Cardiac muscle cell (in vitro differentiated cells and primary cell): ENCODE data around the gene PNPLA7. TPM values are rescaled to one million over a fixed set of nuclear protein-coding genes. Genes with fewer than 3 reads are reported as not detected.

Experiments
- DNase-seq, 2 donors: peaks; one replicate each; pipeline versions ENCODE4 v3.0.0 to v3.0.0-alpha.2; 2010 to 2017; ENCODE audit warnings: low read depth in 1 of 2, low spot score in 1 of 2
- H3K27ac ChIP-seq: fragments of 200-600 bp; sonication (generic); 2 replicates; pipeline ENCODE4 v1.5.1; 2016
- H3K27me3 ChIP-seq: fragments of 200-600 bp; sonication (generic); 2 replicates; pipeline ENCODE4 v1.6.0; 2016; ENCODE audit warnings: control low read depth
- H3K36me3 ChIP-seq: fragments of 200-600 bp; sonication (generic); 2 replicates; pipeline ENCODE4 v1.5.1; 2016; ENCODE audit warnings: control low read depth
- H3K4me1 ChIP-seq: fragments of 200-600 bp; sonication (generic); 2 replicates; pipeline ENCODE4 v1.8.1; 2017; ENCODE audit warnings: low read depth, mild to moderate bottlenecking, mixed run types
- H3K4me3 ChIP-seq: fragments of 200-600 bp; sonication (generic); 2 replicates; pipeline ENCODE4 v1.5.1; 2016; ENCODE audit warnings: mild to moderate bottlenecking
- H3K9me3 ChIP-seq: fragments of 200-600 bp; sonication (generic); 2 replicates; pipeline ENCODE4 v1.5.1; 2017; ENCODE audit warnings: low read depth, mild to moderate bottlenecking, control low read depth
- polyA plus RNA-seq: library from polyadenylated mRNA; unstranded; fragments of >200 nt; fragmentation: Nextera tagmentation; extraction: Ambion mirVana; gene quantifications from 2 replicates; pipeline ENCODE4 v1.2.1, GENCODE V29; 2016
- total RNA-seq: library from RNA; depleted of rRNA; stranded (reverse); fragments of >200 nt; gene quantifications from 2 replicates; pipeline ENCODE4 v1.2.3, GENCODE V29; 2016
- TF ChIP-seq, protein P1 (sequence below): IDR thresholded peaks from 2 replicates; pipeline ENCODE4 v1.5.1; 2012; ENCODE audit warnings: low read depth, mild to moderate bottlenecking, low read length

The PNPLA7 gene
- total and polyA plus RNA-seq, 2 experiments from 2014 or later: 1.4 to 3.6 TPM

DNA sequence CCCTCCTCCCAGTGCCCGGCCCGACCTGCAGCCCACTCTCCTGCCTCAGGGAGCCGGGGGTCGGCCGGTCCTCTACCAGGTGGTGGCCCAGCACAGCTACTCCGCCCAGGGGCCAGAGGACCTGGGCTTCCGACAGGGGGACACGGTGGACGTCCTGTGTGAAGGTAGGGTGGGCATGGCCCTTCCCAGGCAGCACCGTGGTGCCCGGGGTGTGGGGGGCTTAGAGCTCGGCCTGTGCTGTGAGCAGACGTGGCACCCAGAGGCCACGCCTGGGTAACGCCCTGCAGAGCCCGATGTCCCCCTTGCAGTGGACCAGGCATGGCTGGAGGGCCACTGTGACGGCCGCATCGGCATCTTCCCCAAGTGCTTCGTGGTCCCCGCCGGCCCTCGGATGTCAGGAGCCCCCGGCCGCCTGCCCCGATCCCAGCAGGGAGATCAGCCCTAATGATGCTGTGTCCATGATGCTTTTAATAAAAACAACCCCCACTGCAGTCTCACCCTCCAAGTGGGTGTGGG lies 116.2 kb downstream of the PNPLA7 start:
- no peak overlapping the region for H3K27ac ChIP-seq
- no peaks in the 10 kb centered on the region for H3K9me3 ChIP-seq
- DNase-seq: no peak
- H3K4me3 ChIP-seq: no peak overlapping the region
- H3K27me3 ChIP-seq: no peaks in the 10 kb centered on the region
- H3K4me1 ChIP-seq: no peaks in the 10 kb centered on the region
- TF ChIP-seq, protein P1, sequence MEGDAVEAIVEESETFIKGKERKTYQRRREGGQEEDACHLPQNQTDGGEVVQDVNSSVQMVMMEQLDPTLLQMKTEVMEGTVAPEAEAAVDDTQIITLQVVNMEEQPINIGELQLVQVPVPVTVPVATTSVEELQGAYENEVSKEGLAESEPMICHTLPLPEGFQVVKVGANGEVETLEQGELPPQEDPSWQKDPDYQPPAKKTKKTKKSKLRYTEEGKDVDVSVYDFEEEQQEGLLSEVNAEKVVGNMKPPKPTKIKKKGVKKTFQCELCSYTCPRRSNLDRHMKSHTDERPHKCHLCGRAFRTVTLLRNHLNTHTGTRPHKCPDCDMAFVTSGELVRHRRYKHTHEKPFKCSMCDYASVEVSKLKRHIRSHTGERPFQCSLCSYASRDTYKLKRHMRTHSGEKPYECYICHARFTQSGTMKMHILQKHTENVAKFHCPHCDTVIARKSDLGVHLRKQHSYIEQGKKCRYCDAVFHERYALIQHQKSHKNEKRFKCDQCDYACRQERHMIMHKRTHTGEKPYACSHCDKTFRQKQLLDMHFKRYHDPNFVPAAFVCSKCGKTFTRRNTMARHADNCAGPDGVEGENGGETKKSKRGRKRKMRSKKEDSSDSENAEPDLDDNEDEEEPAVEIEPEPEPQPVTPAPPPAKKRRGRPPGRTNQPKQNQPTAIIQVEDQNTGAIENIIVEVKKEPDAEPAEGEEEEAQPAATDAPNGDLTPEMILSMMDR: no peak
- H3K36me3 ChIP-seq: no peaks in the 10 kb centered on the region

DNA sequence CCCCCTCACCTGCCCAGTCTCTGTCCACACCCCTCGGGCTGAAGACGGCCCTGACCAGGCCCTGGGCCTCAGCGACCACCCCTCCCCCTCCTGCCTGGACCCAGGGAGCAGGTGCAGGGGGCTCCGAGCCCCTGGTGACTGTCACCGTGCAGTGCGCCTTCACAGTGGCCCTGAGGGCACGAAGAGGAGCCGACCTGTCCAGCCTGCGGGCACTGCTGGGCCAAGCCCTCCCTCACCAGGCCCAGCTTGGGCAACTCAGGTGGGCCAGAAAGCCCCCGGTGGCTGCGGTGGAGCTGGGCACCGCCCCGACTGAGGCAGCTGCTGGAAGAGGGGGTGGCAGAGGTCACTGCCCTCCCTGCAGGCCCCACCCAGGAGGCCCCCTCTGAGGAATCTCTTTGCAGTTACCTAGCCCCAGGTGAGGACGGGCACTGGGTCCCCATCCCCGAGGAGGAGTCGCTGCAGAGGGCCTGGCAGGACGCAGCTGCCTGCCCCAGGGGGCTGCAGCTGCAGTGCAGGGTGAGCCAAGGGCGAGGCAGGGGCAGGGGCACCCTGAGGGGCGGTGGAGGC lies 116.8 kb downstream of the PNPLA7 start:
- H3K4me1 ChIP-seq: no peaks in the 10 kb centered on the region
- no peaks in the 10 kb centered on the region for H3K9me3 ChIP-seq
- H3K4me3 ChIP-seq: no peak overlapping the region
- no peak overlapping the region for H3K27ac ChIP-seq
- no peak for DNase-seq
- TF ChIP-seq, protein P1: no peak
- no peaks in the 10 kb centered on the region for H3K27me3 ChIP-seq
- no peaks in the 10 kb centered on the region for H3K36me3 ChIP-seq

DNA sequence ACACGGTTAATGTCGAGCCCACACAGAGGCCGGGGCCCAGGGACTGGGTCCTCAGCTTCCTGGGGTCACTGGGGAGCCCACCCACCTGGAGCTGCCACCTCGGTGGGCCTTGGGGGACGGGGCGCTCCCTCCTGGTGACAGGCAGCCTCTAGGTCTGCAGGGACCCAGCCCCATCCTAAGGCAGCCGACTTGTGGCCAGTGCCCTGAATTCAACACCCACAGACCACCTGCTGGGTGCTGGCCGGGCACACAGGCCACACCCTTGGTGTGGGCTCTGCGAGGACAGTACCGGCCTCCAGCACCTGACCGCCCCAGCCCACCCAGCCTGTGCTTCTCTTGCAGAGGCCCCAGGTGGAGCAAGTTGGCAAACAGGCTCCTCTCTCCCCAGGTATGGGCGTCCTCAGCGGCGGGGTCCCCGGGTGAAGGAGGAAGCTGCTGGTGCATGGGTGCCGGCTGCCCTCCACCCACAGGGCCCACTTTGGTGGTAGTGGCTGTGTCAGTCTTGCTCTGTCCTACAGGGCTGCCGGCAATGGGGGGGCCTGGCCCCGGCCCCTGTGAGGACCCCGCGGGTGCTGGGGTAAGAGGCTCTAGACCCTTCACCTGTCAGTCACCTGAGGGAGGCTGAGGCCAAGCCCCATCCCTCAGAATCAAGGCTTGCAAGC lies 117.4 kb downstream of the PNPLA7 start:
- TF ChIP-seq, protein P1: no peak
- H3K27me3 ChIP-seq: no peaks in the 10 kb centered on the region
- H3K36me3 ChIP-seq: no peaks in the 10 kb centered on the region
- no peaks in the 10 kb centered on the region for H3K9me3 ChIP-seq
- no peak overlapping the region for H3K4me3 ChIP-seq
- no peak overlapping the region for H3K27ac ChIP-seq
- no peak for DNase-seq
- no peaks in the 10 kb centered on the region for H3K4me1 ChIP-seq

DNA sequence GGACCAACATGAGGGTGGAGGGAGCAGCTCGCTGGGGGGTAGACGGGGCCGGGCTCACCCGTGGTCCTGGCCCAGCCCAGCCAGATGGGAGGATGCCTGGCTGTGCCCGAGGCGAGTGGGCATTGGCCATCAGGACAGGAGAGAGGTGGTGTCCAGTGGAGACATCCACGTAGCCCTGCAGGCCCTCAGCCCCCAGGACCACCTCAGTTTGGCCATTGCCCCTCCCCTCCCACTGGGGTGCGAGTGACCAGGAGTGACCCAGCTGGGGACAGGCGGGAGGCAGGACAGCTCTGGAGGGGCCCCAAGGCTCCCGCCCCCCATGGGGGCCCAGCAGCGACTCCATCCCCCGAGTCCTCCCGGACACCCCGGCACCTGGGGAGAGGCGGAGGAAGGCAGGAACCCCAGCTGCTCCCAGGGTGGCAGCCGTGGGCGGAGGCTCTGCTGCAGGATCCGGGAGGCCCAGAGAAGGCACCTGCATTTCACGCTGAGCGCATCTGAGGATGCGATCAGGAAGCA lies 118.7 kb downstream of the PNPLA7 start:
- TF ChIP-seq, protein P1: no peak
- H3K27me3 ChIP-seq: no peaks in the 10 kb centered on the region
- no peaks in the 10 kb centered on the region for H3K9me3 ChIP-seq
- no peak overlapping the region for H3K27ac ChIP-seq
- H3K36me3 ChIP-seq: no peaks in the 10 kb centered on the region
- no peak for DNase-seq
- no peak overlapping the region for H3K4me3 ChIP-seq
- no peaks in the 10 kb centered on the region for H3K4me1 ChIP-seq

DNA sequence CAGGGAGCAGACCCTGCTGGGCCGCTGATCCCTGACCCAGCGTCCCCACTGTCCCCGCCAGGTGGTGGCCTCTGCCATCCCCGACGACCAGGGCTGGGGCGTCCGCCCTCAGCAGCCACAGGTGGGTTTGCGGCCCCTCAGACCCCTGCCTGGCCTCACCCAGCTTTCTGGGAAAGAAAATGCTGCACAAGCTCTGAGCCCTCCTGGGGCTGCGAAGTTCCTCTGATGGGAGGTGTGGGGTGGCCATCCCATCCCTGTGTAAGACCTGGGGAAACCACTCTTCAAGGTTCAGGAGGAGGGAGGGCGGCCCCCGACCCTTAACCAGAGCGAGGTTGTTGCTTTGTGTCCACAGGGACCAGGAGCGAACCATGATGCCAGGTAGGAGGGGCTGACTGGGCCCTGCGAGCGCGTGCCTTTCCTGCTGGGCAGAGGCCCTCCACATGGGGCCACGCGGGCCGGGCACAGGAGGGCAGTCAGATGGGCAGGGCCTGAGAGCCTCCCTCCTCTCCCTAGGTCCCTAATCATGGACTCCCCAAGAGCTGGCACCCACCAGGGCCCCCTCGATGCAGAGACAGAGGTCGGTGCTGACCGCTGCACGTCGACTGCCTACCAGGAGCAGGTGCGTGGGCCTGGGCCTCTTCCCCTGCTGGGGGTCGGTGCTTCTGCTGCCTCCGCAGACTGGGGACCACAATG lies 119.3 kb downstream of the PNPLA7 start:
- Histone ChIP-seq H3K9me3 (no peaks in the 10 kb centered on the region), H3K27me3 (no peaks in the 10 kb centered on the region), H3K4me3 (no peak overlapping the region), H3K27ac (no peak overlapping the region), H3K4me1 (peaks cover 1% of the 10 kb centered on the region), H3K36me3 (no peaks in the 10 kb centered on the region)
- TF ChIP-seq, protein P1: no peak
- DNase-seq: no peak
